ENCODE measurements around the gene MBNL1. TPM values are rescaled to one million over a fixed set of nuclear protein-coding genes. Genes with fewer than 3 reads are reported as not detected.

The MBNL1 gene
- total RNA-seq, 4 donors from 2014 or later, result 261 to 429 (median 389) TPM

DNA sequence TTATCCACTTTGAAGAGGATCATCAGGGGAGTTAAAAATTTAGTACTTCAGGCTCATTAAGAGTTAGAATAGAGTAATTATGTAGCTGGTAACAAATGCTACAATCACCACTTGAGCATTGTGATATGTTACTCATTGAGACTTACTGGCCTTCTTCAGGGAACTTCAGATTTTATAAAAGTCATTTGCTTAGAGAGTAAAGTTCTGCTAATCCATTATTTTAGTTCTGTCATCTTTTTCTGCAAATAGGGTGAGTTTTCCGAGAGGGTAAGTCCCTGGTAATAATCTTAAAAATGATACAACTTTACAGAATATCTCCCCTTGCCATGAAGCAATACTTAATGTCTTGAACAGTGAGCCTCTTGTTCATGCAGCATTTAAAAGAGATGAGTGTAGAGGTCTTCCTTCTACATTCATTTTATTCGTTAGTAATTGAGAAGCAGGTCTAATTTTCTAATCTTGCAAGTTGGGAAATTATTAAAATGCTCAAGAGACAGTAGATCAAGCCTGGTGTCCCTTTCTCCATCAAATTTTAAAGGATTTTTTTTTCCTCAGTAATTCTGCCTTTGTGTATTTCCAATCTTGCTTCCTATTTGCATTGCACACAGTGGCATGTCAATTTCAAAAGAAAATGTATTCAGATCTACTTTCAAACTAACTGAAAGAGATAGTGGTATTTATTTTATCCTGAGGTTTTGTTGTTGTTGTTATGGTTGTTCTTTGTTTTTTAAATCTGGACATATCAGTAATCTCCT is 52.6 kb downstream of the MBNL1 start:
- no peaks in the 10 kb centered on the region for H3K27me3 ChIP-seq
- DNase-seq, result no peak
- no peaks in the 10 kb centered on the region for H3K9me3 ChIP-seq
- TF ChIP-seq, protein P1, sequence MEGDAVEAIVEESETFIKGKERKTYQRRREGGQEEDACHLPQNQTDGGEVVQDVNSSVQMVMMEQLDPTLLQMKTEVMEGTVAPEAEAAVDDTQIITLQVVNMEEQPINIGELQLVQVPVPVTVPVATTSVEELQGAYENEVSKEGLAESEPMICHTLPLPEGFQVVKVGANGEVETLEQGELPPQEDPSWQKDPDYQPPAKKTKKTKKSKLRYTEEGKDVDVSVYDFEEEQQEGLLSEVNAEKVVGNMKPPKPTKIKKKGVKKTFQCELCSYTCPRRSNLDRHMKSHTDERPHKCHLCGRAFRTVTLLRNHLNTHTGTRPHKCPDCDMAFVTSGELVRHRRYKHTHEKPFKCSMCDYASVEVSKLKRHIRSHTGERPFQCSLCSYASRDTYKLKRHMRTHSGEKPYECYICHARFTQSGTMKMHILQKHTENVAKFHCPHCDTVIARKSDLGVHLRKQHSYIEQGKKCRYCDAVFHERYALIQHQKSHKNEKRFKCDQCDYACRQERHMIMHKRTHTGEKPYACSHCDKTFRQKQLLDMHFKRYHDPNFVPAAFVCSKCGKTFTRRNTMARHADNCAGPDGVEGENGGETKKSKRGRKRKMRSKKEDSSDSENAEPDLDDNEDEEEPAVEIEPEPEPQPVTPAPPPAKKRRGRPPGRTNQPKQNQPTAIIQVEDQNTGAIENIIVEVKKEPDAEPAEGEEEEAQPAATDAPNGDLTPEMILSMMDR (IDR thresholded peaks at IDR 0.05), result no peak
- no peak for TF ChIP-seq POLR2A (IDR thresholded peaks at IDR 0.05)
- peaks cover 0 to 7% (median 0%) of the 10 kb centered on the region in 3 donors for H3K36me3 ChIP-seq
- H3K4me3 ChIP-seq, result no peak overlapping the region
- peaks cover 0 to 34% (median 6%) of the 10 kb centered on the region in 4 donors for H3K4me1 ChIP-seq
- peak overlapping the region in 1 of 4 donors; percentile 19 for H3K27ac ChIP-seq

DNA sequence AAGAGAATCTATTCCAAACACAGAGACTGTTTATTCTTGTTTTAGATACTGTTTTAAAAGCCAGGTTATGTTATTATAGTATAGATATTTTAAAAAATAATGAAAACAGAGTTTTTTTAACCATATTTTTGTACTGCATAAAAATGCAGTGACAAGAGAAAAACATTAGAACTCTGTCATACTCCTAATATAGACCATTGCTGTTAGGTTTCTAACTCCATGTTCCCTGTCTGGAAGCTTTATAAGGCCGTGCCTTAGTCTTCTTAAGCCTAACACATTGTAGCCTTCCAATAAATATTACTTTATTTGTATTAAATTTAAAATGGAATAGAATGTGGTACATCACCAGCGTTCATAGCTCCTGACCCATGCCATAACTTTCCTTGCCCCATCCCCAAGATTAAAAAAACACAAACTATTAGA is 53.2 kb downstream of the MBNL1 start:
- H3K4me1 ChIP-seq, result peaks cover 0 to 33% (median 6%) of the 10 kb centered on the region in 4 donors
- TF ChIP-seq POLR2A (IDR thresholded peaks at IDR 0.05), result no peak
- TF ChIP-seq, protein P1 (IDR thresholded peaks at IDR 0.05), result no peak
- peak overlapping the region in 2 of 4 donors; percentile 10 to 19 for H3K27ac ChIP-seq
- no peak for DNase-seq
- no peak overlapping the region for H3K4me3 ChIP-seq
- no peaks in the 10 kb centered on the region for H3K27me3 ChIP-seq
- H3K9me3 ChIP-seq, result no peaks in the 10 kb centered on the region
- peaks cover 0 to 7% (median 0%) of the 10 kb centered on the region in 3 donors for H3K36me3 ChIP-seq

GRCh38 chr3:152322756-152323155 is 54.0 kb downstream of the MBNL1 start:
- peaks cover 0 to 7% (median 0%) of the 10 kb centered on the region in 3 donors for H3K36me3 ChIP-seq
- H3K4me3 ChIP-seq, result no peak overlapping the region
- H3K4me1 ChIP-seq, result peaks cover 0 to 33% (median 4%) of the 10 kb centered on the region in 4 donors
- TF ChIP-seq, protein P1 (IDR thresholded peaks at IDR 0.05), result no peak
- no peak for TF ChIP-seq POLR2A (IDR thresholded peaks at IDR 0.05)
- H3K27ac ChIP-seq, result peak overlapping the region in 2 of 4 donors; percentile 10 to 19
- no peak for DNase-seq
- no peaks in the 10 kb centered on the region for H3K27me3 ChIP-seq
- H3K9me3 ChIP-seq, result no peaks in the 10 kb centered on the region

DNA sequence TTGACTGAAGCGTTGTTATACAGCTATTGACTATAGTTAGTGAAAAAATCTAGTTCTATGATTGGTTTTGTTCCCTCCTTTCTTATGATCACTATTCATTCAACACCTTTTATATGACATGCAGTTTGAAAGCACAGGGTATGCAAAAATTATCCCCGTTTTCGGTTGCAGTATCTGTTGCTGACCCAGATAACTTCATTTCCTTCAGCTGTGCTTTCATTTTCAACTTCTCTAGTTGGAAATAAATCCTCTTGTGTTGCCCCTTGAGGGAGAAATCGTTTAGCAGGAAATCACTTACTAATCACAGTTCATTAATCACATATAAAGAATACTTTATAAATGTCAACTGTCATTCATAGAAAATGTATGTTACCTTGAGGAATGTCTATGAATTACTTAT is 55.1 kb downstream of the MBNL1 start:
- peak overlapping the region in 3 of 4 donors; percentile 19 to 42 (median 38) for H3K27ac ChIP-seq
- TF ChIP-seq POLR2A (IDR thresholded peaks at IDR 0.05), result no peak
- TF ChIP-seq, protein P1 (IDR thresholded peaks at IDR 0.05), result no peak
- no peaks in the 10 kb centered on the region for H3K27me3 ChIP-seq
- H3K9me3 ChIP-seq, result no peaks in the 10 kb centered on the region
- DNase-seq, result no peak
- H3K4me1 ChIP-seq, result peaks cover 0 to 34% (median 4%) of the 10 kb centered on the region in 4 donors
- H3K36me3 ChIP-seq, result peaks cover 0 to 7% (median 0%) of the 10 kb centered on the region in 3 donors
- no peak overlapping the region for H3K4me3 ChIP-seq

DNA sequence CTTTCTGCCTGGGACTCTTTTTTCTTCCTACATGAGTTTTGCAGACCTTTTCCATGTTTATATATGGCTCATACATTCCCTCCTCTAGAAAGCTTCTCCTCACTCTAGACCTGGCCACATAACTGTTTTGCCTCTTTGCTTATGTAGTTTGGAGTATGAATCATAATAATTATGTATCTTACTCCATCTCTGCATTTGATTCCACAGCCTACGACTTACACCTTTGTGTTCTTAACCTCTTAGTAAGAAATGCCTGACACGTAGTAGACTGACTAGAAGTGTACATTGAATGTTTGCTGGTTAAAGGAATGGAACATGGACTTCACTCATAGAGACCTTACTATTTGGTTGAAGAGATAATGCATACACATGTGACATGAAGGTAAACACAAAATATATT is 56.4 kb downstream of the MBNL1 start:
- Histone ChIP-seq H3K9me3 (no peaks in the 10 kb centered on the region), H3K4me3 (no peak overlapping the region), H3K36me3 (peaks cover 0 to 7% (median 0%) of the 10 kb centered on the region in 3 donors), H3K27ac (no peak overlapping the region), H3K4me1 (peaks cover 0 to 38% (median 5%) of the 10 kb centered on the region in 4 donors), H3K27me3 (no peaks in the 10 kb centered on the region)
- DNase-seq, result no peak
- TF ChIP-seq POLR2A (IDR thresholded peaks at IDR 0.05), result no peak
- TF ChIP-seq, protein P1 (IDR thresholded peaks at IDR 0.05), result no peak
